Nephron progenitor cell (in vitro differentiated cells): ENCODE data around the gene MT3.

Source experiments
- DNase-seq: peaks from one replicate; pipeline ENCODE4 v3.0.0; 2021
- H3K27ac Mint-ChIP-seq: 2 replicates; pipeline ENCODE4 v1.8.0; 2021; ENCODE audit warnings: mild to moderate bottlenecking, moderate library complexity, mixed read lengths
- H3K27me3 Mint-ChIP-seq: 2 replicates; pipeline ENCODE4 v1.8.0; 2021; ENCODE audit warnings: mild to moderate bottlenecking, low read depth, mixed read lengths; ENCODE audit not compliant: poor library complexity
- H3K36me3 Mint-ChIP-seq: 2 replicates; pipeline ENCODE4 v1.8.0; 2021; ENCODE audit warnings: low read depth, mixed read lengths
- H3K4me1 Mint-ChIP-seq: 2 replicates; pipeline ENCODE4 v1.8.0; 2021; ENCODE audit warnings: mixed read lengths
- H3K4me3 Mint-ChIP-seq: 2 replicates; pipeline ENCODE4 v1.8.0; 2021; ENCODE audit warnings: mild to moderate bottlenecking, moderate library complexity, mixed read lengths
- H3K9me3 Mint-ChIP-seq: 2 replicates; pipeline ENCODE4 v1.8.0; 2021; ENCODE audit warnings: mild to moderate bottlenecking, moderate library complexity, mixed read lengths
- TF ChIP-seq, protein P1 (sequence below): fragments of 200-600 bp; sonication (generic); IDR thresholded peaks from 2 replicates; pipeline ENCODE4 v1.5.0; 2021; ENCODE audit warnings: antibody characterized with exemption

Gene MT3

DNA sequence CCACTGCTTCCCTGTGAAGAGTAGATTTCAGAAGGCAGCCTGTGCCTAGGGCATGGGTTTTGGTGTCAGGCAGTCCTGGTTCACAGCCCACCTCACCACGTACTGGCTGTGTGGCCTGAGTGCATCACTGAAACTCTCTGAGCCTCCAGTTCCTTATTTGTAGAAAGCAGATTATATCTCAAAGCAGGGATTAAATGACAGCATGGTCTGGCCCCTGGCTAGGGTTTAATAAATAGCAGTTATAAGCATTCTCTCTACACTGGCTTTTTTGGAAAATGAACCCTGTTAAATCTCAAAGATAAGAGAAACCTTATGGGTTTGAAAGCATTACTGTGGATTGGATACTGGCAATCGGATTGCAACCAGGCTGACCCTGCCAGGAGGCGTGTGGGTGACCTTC lies 40.2 kb downstream of the MT3 start:
- Mint-ChIP-seq H3K27ac (no peak overlapping the region), H3K4me3 (no peak overlapping the region), H3K27me3 (peaks cover 100% of the 10 kb centered on the region), H3K4me1 (peaks cover 19% of the 10 kb centered on the region), H3K36me3 (no peaks in the 10 kb centered on the region), H3K9me3 (peaks cover 4% of the 10 kb centered on the region)
- TF ChIP-seq, protein P1, sequence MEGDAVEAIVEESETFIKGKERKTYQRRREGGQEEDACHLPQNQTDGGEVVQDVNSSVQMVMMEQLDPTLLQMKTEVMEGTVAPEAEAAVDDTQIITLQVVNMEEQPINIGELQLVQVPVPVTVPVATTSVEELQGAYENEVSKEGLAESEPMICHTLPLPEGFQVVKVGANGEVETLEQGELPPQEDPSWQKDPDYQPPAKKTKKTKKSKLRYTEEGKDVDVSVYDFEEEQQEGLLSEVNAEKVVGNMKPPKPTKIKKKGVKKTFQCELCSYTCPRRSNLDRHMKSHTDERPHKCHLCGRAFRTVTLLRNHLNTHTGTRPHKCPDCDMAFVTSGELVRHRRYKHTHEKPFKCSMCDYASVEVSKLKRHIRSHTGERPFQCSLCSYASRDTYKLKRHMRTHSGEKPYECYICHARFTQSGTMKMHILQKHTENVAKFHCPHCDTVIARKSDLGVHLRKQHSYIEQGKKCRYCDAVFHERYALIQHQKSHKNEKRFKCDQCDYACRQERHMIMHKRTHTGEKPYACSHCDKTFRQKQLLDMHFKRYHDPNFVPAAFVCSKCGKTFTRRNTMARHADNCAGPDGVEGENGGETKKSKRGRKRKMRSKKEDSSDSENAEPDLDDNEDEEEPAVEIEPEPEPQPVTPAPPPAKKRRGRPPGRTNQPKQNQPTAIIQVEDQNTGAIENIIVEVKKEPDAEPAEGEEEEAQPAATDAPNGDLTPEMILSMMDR: no peak
- DNase-seq: no peak

DNA sequence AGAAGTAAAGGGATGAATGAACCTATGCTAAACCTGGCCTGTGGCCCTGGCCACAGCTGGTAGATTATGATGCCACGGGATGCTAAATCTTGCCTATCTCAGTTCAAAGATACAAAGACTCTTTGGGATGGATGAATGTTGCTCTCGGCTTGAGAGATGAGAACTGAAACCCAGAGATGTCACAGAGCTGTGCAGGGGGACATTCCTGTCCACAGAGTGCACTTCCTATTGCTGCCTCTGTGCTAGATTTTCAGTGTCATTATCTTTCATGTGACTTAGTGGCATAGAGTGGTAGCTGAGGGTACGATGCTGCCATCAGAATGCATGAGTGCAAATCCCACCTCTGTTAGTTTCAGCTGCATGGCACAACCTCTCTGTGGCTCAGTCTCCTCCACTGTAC lies 40.8 kb downstream of the MT3 start:
- H3K4me1 Mint-ChIP-seq: peaks cover 15% of the 10 kb centered on the region
- no peak overlapping the region for H3K27ac Mint-ChIP-seq
- peaks cover 100% of the 10 kb centered on the region for H3K27me3 Mint-ChIP-seq
- no peak for DNase-seq
- no peaks in the 10 kb centered on the region for H3K36me3 Mint-ChIP-seq
- no peak overlapping the region for H3K4me3 Mint-ChIP-seq
- no peaks in the 10 kb centered on the region for H3K9me3 Mint-ChIP-seq
- TF ChIP-seq, protein P1: no peak

DNA sequence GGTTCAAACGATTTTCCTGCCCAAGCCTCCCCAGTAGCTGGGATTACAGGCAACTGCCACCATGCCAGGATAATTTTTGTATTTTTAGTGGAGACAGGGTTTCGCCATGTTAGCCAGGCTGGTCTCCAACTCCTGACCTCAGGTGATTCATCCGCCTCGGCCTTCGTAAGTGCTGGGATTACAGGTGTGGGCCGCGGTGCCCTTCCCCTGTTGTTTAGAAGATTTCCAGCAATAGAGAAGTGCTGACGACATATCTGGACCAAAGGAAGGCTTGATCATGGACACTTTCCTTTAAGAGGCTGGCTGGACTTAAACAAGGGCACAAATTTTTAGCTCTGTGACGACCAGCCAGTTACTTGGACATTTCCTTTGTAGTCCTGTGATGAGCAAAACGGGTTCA lies 41.9 kb downstream of the MT3 start:
- H3K4me3 Mint-ChIP-seq: no peak overlapping the region
- TF ChIP-seq, protein P1: no peak

DNA sequence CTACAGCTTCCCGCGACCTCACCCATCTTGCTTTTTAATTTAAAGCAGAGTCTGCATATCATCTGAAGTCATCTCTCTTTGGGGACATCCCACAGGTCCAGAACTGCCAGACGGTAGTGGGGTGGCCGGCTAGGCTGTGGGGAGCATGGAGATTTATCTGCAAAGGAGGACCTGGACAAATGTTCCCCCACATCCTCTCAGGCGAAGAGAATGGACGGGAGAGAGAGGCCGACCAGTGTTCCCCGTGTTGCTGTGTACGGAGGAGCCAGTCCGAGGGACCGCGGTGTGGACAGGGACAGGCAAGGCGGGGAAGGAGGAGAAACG lies 42.5 kb downstream of the MT3 start:
- Mint-ChIP-seq H3K9me3 (no peaks in the 10 kb centered on the region), H3K4me3 (peak overlapping the region; percentile 67), H3K27me3 (peaks cover 100% of the 10 kb centered on the region), H3K4me1 (peaks cover 8% of the 10 kb centered on the region), H3K36me3 (no peaks in the 10 kb centered on the region), H3K27ac (no peak overlapping the region)
- TF ChIP-seq, protein P1: no peak
- no peak for DNase-seq

More for the DNA sequence above, 41.9 kb downstream of the MT3 start:
- H3K4me1 Mint-ChIP-seq: peaks cover 8% of the 10 kb centered on the region
- no peaks in the 10 kb centered on the region for H3K36me3 Mint-ChIP-seq
- DNase-seq: no peak
- peaks cover 100% of the 10 kb centered on the region for H3K27me3 Mint-ChIP-seq
- H3K9me3 Mint-ChIP-seq: no peaks in the 10 kb centered on the region
- H3K27ac Mint-ChIP-seq: no peak overlapping the region

DNA sequence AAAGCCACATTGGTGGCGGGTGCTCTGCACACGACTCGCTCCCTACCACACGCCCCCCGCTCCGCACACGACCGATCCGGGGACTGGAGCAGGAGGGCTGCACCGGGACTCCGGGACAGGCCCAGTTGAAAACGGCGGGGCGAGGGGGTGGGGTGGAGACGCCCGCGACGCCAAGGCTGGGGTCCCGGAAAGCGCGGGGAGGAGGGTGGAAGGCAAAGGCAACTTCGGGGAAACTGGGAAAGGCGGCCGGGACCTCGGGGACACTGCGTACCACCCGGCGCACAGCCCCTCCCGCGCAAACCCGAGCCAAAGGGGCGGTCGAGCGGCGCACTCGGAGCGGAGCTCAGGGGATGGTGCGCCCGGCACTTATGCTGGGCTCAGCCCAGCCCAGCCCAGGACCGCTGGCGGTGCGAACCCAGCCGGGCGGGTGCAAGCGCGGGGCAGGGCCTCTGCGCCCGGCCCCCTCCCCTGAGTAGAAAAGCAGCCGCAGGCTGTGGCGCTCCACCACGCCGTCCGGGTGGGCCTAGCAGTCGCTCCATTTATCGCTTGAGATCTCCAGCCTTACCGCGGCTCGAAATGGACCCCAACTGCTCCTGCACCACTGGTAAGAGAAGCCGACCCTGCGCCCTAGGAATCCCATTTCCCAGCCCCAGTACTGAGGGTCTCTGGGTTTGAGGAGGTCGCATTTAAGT lies 43.0 kb downstream of the MT3 start, which contains the start of gene MT1M:
MT1M (plus strand) TSS at position 504 of the 692 bp plus-strand sequence; CDS start at position 577, 73 bp downstream.
- Mint-ChIP-seq H3K4me1 (peaks cover 8% of the 10 kb centered on the region), H3K4me3 (peak within 1 kb of the TSS; percentile 74), H3K27me3 (peaks cover 100% of the 10 kb centered on the region), H3K36me3 (no peaks in the 10 kb centered on the region), H3K27ac (no peak within 1 kb of the TSS), H3K9me3 (no peaks in the 10 kb centered on the region)
- TF ChIP-seq, protein P1: no peak
- peak; percentile 44 for DNase-seq

DNA sequence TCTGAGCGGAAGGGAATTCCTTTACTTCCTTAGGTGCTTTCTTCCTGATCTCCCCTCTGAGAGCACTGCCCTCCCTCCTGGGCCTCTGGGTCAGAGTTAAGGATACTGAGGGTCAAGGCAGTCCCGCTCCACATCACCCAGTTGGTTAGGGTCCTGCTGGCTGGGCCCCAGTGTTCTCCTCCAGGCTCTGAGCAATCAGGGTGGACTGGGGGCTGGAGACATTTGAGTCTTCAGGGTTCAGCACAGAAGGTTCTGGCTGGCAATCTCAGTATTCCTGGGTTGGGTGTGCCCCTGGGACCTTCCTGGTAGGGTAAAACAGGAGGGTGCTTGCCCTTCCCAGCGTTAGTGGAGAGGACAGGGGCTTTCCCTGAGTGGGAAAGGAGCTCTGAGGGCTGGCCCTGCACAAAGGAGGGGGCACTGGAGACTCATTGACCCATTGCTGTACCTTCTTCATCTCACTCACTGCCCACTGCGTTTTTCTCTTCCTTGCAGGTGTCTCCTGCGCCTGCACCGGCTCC lies 43.6 kb downstream of the MT3 start:
- no peak overlapping the region for H3K27ac Mint-ChIP-seq
- H3K9me3 Mint-ChIP-seq: no peaks in the 10 kb centered on the region
- TF ChIP-seq, protein P1: no peak
- peak overlapping the region; percentile 74 for H3K4me3 Mint-ChIP-seq
- H3K36me3 Mint-ChIP-seq: no peaks in the 10 kb centered on the region
- H3K4me1 Mint-ChIP-seq: peaks cover 12% of the 10 kb centered on the region
- DNase-seq: no peak
- H3K27me3 Mint-ChIP-seq: peaks cover 100% of the 10 kb centered on the region
